RWPE1 (cell line): ENCODE results near the gene MOK.

Experiments used
- CTCF ChIA-PET: fragments of 350-600 bp; sonication (Branson Sonifier 250); formaldehyde crosslinking; extraction: SDS; loops from one replicate; lab custom pipeline; 2021; lab: Yijun Ruan, JAX
- POLR2A ChIA-PET: fragments of 400-600 bp; formaldehyde crosslinking; extraction: SDS; loops from one replicate; lab custom pipeline; 2020; ENCODE audit warnings: antibody characterized with exemption; ENCODE audit not compliant: low non-redundant PET; lab: Yijun Ruan, JAX
- DNase-seq: peaks from one replicate; pipeline ENCODE4 v3.0.0; 2012; ENCODE audit warnings: low spot score
- H3K27ac ChIP-seq: fragments of 450-650 bp; 2 replicates; pipeline ENCODE4 v1.5.1; 2017
- TF ChIP-seq, protein P1 (sequence below): fragments of 450-650 bp; conservative IDR thresholded peaks from 2 replicates; pipeline ENCODE4 v1.5.1; 2017; ENCODE audit warnings: low read depth, mild to moderate bottlenecking

The MOK gene

DNA sequence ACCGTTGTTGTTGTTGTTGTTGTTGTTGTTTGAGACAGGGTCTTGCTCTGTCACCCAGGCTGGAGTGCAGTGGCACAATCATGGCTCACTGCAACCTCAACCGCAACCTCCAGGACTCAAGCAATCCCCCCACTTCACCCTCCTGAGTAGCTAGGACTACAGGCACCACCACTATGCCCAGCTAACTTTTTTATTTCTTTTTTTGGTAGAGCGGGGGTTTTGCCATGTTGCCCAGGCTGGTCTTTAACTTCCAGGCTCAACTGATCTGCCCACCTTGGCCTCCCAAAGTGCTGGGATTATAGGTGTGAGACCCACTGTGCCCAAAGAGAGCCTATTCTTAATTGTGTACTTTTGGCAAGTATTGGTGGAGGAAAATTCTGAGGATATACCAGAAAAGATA is 25.7 kb downstream of the MOK start:
- peak overlapping the region; percentile 97 for H3K27ac ChIP-seq

DNA sequence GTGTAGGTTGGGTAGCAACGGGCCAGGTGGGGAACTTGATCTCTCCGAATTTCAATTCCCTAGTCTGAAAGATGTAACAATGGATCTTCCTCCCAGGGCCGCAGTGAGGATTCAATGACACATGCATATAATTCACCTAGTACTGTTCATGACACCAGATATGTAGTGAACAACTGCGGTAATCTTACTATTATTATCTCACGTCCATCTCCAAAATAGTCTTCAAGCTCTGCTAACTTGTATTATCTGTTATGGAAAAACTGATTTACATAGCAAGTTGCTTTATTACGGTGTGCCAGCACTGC is 26.4 kb downstream of the MOK start:
- no peak for DNase-seq
- TF ChIP-seq, protein P1, sequence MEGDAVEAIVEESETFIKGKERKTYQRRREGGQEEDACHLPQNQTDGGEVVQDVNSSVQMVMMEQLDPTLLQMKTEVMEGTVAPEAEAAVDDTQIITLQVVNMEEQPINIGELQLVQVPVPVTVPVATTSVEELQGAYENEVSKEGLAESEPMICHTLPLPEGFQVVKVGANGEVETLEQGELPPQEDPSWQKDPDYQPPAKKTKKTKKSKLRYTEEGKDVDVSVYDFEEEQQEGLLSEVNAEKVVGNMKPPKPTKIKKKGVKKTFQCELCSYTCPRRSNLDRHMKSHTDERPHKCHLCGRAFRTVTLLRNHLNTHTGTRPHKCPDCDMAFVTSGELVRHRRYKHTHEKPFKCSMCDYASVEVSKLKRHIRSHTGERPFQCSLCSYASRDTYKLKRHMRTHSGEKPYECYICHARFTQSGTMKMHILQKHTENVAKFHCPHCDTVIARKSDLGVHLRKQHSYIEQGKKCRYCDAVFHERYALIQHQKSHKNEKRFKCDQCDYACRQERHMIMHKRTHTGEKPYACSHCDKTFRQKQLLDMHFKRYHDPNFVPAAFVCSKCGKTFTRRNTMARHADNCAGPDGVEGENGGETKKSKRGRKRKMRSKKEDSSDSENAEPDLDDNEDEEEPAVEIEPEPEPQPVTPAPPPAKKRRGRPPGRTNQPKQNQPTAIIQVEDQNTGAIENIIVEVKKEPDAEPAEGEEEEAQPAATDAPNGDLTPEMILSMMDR, result no peak
- CTCF ChIA-PET, result no interaction called here
- POLR2A ChIA-PET, result no interaction called here
- peak overlapping the region; percentile 52; the same call in 1 of the 2 replicates for H3K27ac ChIP-seq

More for the DNA sequence above, 25.7 kb downstream of the MOK start:
- ChIA-PET POLR2A (no interaction called here), CTCF (no interaction called here)
- TF ChIP-seq, protein P1, result no peak
- no peak for DNase-seq

DNA sequence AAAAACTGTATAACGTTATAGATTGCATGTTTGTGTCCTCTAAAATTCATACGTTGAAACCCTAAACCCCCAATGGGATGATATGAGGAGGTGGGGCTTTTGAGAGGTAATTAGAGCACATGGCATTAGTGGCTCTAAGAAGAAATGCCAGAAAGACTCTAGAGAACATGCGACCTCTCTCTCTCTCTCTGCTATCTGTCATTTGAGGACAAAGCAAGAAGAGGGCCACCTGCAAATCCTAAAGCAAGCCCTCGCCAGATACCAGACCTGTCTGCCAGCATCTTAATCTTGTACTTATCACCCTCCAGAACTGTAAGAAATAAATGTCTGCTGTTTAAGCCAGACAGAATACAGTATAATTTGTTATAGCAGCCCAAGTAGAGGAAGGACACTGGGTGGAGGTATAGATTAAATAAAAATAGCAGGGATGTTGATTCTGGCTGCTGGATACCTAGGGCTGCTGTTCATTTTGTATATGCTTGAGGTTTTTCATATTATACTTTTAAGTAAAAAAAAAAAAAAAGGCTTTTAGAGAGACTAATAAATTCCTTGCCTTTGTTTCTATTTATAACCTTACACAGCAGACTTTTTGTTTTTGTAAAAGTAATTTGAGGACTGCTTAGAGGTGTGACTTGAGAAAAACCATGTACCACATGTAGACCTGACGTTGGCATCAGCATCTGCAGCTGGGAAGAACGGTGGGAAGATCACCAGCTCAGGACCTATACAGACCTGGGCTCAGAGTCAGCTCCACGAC is 26.9 kb downstream of the MOK start:
- H3K27ac ChIP-seq, result peak overlapping the region; percentile 52; the same call in 1 of the 2 replicates
- no peak for DNase-seq
- ChIA-PET POLR2A (no interaction called here), CTCF (no interaction called here)
- TF ChIP-seq, protein P1, result no peak

DNA sequence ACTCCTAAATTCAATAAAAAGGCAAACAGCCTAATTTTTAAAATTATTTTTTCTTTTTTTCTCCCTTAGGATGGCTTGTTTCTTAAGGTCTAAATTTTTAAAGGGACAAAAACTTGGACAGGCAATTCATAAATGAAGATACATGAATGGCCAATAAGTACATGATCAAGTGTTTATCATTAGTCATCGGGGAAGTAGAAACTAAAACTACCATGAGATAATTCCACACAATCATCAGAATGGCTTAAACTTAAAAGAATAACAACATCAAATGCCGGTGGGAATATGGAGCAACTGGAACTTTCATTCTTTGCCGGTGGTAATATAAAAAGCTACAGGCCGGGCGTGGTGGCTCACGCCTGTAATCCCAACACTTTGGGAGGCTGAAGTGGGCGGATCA is 29.1 kb downstream of the MOK start:
- no peak for DNase-seq
- POLR2A ChIA-PET, result interaction anchor here (0.6 kb wide), 1 partner anchor 40 kb away, joined by 3 read pairs; no protein-coding TSS in a partner anchor
- TF ChIP-seq, protein P1, result no peak
- CTCF ChIA-PET, result interaction anchor here (0.6 kb wide), 1 partner anchor 225 kb away, joined by 4 read pairs; no protein-coding TSS in a partner anchor
- peak overlapping the region; percentile 39; the same call in 1 of the 2 replicates for H3K27ac ChIP-seq

DNA sequence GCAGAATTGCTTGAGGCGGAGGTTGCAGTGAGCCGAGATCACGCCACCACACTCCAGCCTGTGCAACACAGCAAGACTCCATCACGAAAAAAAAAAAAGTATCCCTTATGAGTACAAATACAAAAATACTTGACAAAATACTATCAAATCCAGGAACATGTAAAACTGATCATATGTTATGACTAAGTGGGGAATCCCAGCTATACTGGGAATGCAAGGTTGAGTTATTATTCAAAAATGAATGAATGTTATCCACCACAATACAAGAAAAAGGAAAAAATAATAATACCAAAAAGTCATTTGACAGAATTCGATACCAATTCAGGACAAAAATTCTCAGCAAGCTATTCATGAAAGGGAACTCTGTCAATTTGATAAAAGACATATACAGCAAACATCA is 32.6 kb downstream of the MOK start:
- ChIA-PET CTCF (no interaction called here), POLR2A (no interaction called here)
- DNase-seq, result no peak
- H3K27ac ChIP-seq, result peak overlapping the region; percentile 43; the same call in 1 of the 2 replicates
- TF ChIP-seq, protein P1, result no peak

DNA sequence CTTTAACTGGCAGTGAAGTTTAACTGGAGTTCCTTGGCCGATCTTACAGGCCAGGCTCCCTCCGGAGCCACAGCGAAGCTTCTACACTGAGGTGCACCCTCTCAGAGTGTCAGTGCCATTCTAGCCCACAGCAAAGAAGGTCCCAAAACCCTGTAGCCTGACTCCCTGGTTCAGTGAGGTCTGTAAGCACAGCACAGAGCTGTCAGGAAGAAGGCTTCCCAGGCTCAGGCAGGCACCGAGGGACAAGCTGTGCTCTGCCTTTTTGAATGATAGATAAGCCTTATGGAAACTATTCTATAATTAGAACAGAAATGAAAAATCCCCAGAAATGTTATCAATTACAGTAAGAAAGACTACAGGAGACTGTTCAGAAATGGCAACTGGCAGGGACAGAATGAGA is 40.2 kb downstream of the MOK start:
- ChIA-PET POLR2A (interaction anchor here (0.6 kb wide), 1 partner anchor 52 kb away, joined by 8 read pairs; no protein-coding TSS in a partner anchor), CTCF (interaction anchor here (0.5 kb wide), 1 partner anchor 373 kb away, joined by 4 read pairs; no protein-coding TSS in a partner anchor)
- TF ChIP-seq, protein P1, result no peak
- no peak for DNase-seq
- peak overlapping the region; percentile 86 for H3K27ac ChIP-seq
